ENCODE measurements around the gene DDX10. TPM values are rescaled to one million over a fixed set of nuclear protein-coding genes. Genes with fewer than 3 reads are reported as not detected.

DDX10 gene
- total and polyA plus RNA-seq, 2 of the 8 experiments (the other 6 are each of a cell fraction or from before 2014, with no cell fraction given) = 49.2 to 52.2 TPM

- TF ChIP-seq KDM5A (IDR thresholded peaks at IDR 0.05; ENCODE audit: low read length) (no peak), HDAC2 (IDR thresholded peaks at IDR 0.05; ENCODE audit: borderline replicate concordance in 1 of 2, low read depth in 2 of 2, low read length in 2 of 2) (no peak), CEBPB (IDR thresholded peaks at IDR 0.05; ENCODE audit: low read depth, low read length) (no peak), PHF8 (conservative IDR thresholded peaks at IDR 0.05; ENCODE audit: low read depth, low read length) (no peak), POLR2AphosphoS5 (IDR thresholded peaks at IDR 0.05; ENCODE audit: low read depth, low read length) (no peak)
Observed at GRCh38 chr11:108790501-108791299, 125.8 kb downstream of the DDX10 start (continued).

Data from H1 (cell line).